Stimulated activated CD8-positive, alpha-beta memory T cell treated with anti-CD3 and anti-CD28 coated beads, Interleukin-7, amount 100 ng/mL, for 4 hours (primary cell): ENCODE measurements around the gene NEU3.
"Not testable (repeated sequence)": the region's sequence is repeated elsewhere in the genome, so short reads cannot be mapped to it uniquely, and the experiment has no call there.

Experiments
- DNase-seq, 2 donors: peaks; one replicate each; pipeline ENCODE4 v3.0.0-alpha.2; 2020; ENCODE audit warnings: low read depth in 2 of 2

The NEU3 gene

GRCh38 chr11:74988541-74989259 is at the start of gene NEU3:
Gene NEU3, plus strand, starts transcription at chr11:74988933. Its CDS starts 128 bp downstream, at chr11:74989061.
- DNase-seq: peak; percentile 73 to 85

- no peak for DNase-seq
These were observed 47.2 kb upstream of the NEU3 start for GRCh38 chr11:74941492-74941891.

GRCh38 chr11:74942073-74942759 is 46.5 kb upstream of the NEU3 start:
- no peak for DNase-seq

- no peak for DNase-seq
These were observed 40.2 kb upstream of the NEU3 start for GRCh38 chr11:74948546-74948897.

- DNase-seq: peak; percentile 98 to 99
These were observed 39.6 kb upstream of the NEU3 start, which contains the start of the genes SPCS2 and XRRA1 for GRCh38 chr11:74948898-74949752. Gene SPCS2, plus strand, starts transcription at chr11:74949266. Its CDS starts 20 bp downstream, at chr11:74949286. Gene XRRA1, minus strand, starts transcription at chr11:74949091. Its CDS starts 8,213 bp downstream, at chr11:74940878.

- no peak for DNase-seq
These were observed 39.0 kb upstream of the NEU3 start for GRCh38 chr11:74949753-74950137.

GRCh38 chr11:74950374-74950969 is 38.3 kb upstream of the NEU3 start:
- no peak for DNase-seq

GRCh38 chr11:74951226-74951625 is 37.5 kb upstream of the NEU3 start:
- no peak for DNase-seq

GRCh38 chr11:74952752-74953151 is 36.0 kb upstream of the NEU3 start:
- no peak for DNase-seq

- no peak for DNase-seq
These were observed 35.3 kb upstream of the NEU3 start for GRCh38 chr11:74953451-74953850.

GRCh38 chr11:74954199-74954598 is 34.5 kb upstream of the NEU3 start:
- no peak for DNase-seq

- DNase-seq: no peak
These were observed 32.2 kb upstream of the NEU3 start for GRCh38 chr11:74956397-74957015.

GRCh38 chr11:74957937-74958629 is 30.6 kb upstream of the NEU3 start:
- DNase-seq: no peak

- DNase-seq: not testable (repeated sequence)
These were observed 28.6 kb upstream of the NEU3 start for GRCh38 chr11:74960128-74960527.

GRCh38 chr11:74966651-74967050 is 22.1 kb upstream of the NEU3 start:
- no peak for DNase-seq

- no peak for DNase-seq
These were observed 17.8 kb upstream of the NEU3 start for GRCh38 chr11:74970852-74971395.

- DNase-seq: no peak
These were observed 17.3 kb upstream of the NEU3 start for GRCh38 chr11:74971424-74971823.

- no peak for DNase-seq
These were observed 10.7 kb upstream of the NEU3 start for GRCh38 chr11:74978041-74978440.

GRCh38 chr11:74980634-74981033 is 8.1 kb upstream of the NEU3 start:
- no peak for DNase-seq

- no peak for DNase-seq
These were observed 6.8 kb upstream of the NEU3 start for GRCh38 chr11:74981888-74982287.

- DNase-seq: no peak
These were observed 4.7 kb upstream of the NEU3 start for GRCh38 chr11:74984070-74984469.
